CD4-positive, alpha-beta T cell treated with Interleukin-12 subunit alpha and Interleukin-12 subunit beta, for 1 hour (primary cell): ENCODE data around the gene UBE2E2.
A peak's percentile ranks its signal among the peaks of the same experiment; 100 is the strongest.

Experiments
- DNase-seq: peaks from one replicate; pipeline ENCODE4 v3.0.0-alpha.2; 2020

UBE2E2 gene

DNA sequence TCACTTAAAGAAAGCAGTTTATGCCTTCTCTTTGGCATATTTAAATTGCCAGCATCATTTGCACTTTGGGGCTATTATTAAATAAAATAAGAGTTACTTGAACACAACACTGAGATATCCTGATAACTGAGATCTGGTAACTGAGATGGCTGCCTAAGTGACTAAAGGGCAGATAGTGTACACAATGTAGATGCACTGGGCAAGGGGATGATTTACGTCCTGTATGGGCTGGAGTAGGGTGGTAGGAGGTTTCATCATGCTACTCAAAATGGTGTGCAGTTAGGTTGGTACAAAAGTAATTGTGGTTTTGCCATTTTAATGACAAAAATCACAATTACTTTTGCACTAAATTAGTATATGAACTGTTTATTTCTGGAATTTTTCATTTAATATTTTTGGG, 196.1 kb downstream of the UBE2E2 start:
- no peak for DNase-seq

DNA sequence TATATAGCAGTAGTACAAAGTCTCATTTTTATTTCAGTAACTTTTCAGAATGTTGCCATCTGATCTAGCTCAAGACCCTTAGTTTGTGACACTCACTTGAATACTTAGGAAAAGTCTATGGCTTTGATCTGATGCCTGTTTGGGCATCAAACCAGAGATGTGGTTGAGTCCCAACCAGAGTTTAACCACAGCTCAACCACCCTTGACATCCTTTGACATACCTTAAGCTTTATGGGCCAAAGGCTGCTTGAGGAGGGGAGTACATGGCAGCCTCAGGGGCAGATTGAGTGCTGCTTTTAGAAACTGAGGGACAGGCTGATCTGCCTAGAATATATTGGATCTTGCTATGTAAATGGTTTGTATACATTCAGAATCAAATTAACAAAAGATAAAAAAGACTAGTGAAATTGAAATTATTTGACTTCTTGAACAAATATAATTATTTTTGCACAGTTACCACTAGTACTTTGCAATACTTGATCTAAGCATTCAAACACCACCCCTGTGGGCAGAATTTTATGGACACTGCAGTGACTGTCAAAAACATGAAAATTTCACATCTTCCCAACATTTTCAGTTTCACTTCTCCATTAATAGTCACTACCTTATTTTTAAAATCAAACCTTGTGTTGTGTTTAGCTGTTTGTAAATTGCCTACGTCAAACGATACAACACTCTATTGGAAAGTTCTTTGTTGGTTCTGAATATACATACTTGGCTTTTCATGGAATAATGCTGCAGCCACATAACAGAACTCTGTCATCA, 199.8 kb downstream of the UBE2E2 start:
- DNase-seq = no peak

DNA sequence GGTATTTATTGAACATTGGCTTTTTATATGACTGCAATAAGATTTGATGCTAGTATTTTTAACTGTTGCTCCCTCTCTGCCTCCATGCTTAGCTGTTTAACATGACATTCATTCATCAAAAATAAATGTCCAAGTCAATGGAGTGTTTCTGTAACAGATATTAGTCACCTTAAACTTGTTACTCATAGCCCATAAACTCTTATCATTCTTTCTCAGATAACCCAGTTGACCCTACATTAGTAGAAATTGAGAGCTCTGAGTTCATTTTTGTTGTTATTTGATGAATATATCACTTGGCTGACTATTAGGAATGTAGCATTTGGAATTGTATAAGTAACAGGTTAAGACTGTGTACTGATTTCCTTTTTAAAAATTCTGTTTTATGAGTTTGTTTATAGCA, 201.1 kb downstream of the UBE2E2 start:
- DNase-seq = no peak

DNA sequence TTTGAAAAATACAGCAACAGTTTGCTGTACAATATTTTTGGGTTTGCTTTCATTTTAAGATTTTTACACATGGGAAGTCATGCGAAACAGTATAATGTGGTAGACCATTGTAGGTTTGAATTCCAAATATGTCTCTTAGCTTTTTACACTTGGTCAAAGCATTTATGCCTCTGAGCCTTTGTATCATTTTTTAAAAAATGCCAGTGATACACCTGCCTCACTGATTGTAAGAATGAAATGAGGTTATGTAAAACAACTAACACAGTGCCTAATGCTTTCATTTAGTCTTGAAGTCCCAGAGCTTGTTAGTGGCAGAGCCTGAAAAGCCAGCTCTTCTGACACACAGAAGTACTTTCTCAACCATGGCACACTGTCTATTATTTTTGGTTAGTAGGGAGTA, 202.0 kb downstream of the UBE2E2 start:
- no peak for DNase-seq

DNA sequence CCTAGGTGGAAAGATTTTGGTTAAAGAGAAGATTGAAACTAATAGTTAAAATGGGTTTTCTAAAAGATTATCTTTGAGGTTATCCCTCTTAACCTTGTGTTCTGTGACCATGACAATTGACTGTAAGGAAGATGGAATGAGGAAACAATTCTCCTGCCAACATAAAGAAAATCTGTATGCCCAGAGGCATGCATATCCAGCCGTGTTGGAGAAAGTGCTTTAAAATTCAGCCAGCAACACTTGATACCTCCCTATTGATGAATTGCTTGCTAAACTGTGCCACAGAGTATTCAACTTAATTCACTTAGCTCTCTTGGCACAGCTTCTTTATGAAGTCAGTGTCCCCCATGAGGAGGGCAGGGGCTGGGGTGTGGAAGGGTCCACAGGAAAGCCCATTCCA, 203.5 kb downstream of the UBE2E2 start:
- no peak for DNase-seq

DNA sequence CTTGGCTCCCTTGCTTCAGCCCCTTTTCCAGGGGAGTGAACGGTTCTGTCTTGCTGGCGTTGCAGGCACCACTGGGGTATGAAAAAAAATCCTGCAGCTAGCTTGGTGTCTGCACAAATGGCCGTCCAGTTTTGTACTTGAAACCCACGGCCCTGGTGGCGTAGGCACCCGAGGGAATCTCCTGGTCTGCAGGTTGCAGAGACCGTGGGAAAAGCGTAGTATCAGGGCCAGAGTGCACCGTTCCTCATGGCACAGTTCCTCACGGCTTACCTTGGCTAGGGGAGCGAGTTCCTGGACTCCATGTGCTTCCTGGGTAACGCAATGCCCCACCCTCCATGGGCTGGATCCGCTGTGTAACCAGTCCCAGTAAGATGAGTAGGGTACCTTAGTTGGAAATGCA, 214.9 kb downstream of the UBE2E2 start:
- no peak for DNase-seq

DNA sequence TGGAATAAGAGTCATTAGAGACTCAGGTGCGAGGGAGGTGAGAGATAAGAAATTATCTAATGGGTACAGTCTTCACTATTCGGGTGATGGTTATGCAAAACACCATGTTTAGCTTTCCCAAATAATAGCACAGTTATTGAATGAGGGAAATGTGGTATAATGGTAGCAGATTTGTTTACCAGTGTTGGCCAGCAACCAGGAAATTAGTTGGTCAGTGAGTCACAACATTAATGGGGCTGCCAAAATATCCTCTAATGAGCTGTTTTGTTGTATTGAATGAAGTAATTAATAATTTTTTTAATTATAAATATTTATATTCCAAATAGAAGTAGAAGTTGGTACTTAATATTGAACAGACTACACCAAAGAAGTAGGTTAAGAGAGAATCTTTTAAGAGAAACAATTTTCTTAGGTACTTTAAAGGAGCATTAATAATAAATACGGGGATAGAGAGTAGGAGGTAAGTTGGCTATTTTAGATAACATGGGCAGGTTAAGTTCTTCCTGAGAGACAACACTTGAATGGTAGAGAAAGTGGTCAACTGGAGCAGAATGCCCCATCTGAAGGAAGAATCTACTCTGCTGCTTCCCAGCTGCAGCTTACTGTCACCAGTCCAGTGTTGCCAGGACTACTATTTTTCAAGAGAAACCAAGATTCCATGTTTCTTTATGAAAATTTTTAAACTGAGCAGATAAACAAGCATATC, 218.8 kb downstream of the UBE2E2 start:
- no peak for DNase-seq

DNA sequence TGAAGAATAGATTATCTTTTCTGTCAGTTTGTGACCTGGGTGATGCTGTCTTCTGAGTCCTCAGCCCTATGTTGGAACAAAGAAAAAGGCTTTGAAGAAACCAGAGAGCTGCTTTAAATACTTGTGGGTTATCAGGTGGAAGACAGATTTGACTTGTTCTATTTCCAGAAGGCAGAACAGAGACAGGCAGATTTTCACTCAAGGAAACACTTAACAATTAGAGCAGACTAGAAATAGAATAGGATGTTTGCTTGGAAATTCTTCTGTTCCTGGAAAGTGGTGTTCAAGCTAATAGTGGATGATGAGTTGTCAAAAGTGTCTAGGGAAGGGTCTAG, 219.4 kb downstream of the UBE2E2 start:
- DNase-seq = no peak

DNA sequence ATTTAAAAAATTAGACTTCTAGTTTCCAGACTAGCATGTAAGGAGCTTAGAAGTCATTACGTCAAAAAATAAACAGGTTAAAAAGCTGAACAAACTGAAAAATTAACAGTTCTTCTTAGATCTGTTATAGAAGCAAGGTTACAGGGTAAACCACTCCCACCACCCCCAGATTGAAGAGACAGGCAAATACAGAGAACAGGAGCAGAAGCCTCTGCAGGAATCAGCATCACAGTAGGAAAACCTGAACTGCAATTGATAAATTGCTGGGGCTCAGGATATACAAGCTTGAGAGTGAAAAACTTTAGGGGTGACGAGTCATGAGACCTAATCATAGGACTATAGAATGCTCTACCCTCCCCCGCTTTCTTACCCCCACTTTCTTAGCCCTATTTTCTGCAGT, 222.3 kb downstream of the UBE2E2 start:
- DNase-seq = no peak

DNA sequence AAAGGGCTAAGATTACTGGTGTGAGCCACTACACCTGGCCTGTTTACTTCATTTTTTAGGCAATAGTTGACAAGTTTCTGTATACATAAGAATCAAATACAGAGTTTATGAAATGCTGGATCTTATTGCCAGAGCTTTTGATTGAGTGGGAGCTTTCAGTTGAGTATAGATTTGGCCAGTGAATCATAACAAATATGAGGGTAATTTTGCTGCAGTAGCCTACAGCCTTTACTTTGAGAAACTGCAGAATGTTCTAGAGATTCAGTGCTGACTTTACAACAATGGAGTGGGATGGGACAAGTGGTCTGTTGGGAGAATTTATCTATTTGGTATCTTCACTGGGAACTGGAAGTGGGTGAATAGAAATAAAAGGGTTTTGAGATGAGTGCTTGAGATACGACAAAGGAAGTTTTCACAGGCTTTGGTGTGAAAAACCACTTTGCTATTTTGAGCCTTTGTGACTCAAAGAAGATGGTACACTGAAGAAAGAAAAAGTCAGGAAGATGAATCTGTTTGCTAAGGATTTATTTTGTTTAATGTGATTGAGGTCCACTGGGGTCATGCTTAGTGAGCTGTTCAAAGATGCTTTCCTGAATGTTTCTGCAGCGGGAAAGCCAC, 227.8 kb downstream of the UBE2E2 start:
- no peak for DNase-seq

DNA sequence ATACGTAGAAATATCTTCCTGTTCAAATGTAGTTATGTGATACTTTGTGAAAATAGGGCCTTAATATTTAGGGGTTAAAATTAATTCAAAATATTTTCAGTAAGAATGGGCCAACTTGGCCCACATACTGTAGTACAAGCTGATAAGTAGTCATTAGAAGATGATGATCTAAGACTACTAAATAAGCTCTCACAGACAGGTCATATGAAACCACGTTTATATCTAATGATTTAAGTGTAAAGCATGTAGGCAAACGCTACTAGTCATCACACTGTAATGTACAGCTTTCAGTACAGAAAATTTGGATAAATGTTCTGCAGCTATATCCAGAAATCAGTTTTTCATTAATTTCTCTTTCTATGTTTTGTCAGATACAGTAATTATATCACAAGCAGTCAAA, 228.6 kb downstream of the UBE2E2 start:
- no peak for DNase-seq

DNA sequence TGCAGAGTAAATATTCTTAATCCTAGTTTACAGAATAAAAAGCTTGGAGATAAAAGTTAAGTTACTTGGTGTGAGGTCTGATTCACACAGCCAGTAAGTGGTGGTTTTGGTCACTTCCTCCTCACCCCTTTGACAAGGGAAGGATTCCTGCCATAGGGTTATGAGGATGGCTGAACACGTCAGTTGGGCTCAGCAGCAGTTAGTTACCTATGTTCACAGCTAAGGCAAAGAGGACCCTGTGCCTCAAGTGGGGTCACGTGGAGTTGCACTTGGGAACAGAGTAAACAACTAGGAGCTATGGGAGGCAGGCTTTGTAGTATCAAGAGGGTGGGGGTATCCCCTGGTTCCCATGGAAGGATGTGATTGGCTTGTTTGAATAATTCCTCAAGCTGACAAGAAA, 232.2 kb downstream of the UBE2E2 start:
- DNase-seq = no peak

DNA sequence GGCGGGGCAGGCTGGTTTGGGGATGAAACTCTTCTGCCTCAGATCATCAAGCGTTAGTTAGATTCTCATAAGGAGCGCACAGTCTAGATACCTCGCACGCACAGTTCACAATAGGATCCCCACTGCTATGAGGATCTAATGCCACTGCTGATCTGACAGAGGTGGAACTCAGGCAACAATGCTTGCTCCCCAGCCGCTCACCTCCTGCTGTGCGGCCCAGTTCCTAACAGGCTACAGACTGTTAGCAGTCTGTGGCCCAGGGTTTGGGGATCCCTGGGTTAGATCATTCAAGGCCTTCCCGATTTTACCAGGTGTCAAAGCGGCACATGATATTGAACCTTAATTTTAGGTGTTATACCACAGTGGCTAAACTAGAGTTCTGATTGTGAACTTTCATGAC, 232.8 kb downstream of the UBE2E2 start:
- no peak for DNase-seq

DNA sequence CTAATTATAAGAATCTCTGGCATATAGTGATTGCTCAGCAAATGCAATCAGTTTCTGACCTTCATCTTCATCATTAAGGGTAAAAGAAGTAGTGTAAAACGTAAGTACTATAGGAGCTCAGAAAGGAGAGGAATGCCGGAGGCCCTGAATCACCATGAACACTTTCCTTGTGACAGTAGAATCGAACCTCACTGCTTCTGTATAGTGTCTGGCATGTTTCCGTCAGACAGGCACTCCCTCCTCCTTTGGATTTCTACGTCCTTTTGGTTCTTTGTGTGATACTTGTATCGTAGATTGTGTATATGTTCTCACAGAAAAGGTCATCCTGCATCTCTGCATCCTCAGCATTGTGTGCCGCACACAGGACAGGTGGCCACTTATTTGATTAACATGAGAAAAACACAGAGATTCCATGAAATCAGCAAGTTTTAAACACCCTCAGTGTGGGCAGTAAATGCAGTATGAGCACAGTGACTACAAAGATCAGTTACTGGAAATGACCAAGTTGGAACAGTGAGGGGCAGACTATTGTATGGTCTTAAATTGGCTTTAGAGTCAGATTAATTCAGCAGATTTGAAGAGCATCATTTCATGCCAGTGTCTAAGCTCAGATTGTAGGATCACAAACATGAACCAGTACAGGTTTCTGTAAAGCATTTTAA, 234.5 kb downstream of the UBE2E2 start:
- no peak for DNase-seq

DNA sequence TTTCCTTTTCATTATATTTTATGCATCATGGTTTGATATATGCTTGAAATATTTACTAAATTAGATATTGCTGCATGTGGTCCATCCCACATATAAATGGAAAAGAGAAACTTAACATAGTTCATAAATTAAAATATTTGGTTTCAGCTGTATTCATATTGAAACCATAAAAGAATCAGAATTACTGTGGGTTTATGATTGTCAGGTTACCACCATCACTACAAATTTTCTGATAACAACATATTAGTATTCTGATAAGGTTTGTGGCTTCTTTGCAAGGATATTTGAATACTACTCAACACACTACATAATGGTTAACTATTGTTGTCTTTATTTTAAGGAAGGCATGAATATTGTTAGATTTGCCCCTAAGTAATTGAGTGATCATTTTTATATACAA, 235.5 kb downstream of the UBE2E2 start:
- no peak for DNase-seq

DNA sequence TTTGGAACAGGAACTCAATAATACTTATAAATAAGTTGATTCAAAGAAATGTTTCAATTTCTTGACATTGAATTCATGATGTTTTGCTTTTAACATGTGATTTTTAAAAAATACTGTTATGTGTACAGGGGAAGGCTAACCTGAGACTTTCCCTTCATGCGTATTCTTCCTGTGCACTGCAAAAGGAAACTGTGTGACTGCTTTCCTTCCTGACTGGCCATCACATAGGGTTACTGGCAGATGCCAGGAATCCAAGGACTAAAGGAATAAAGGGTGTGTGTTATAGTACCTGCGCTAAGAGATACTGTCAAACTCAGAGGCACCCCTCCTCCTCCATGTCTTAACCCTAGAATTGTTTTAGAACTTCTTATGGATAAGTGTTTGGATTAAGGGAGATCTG, 236.0 kb downstream of the UBE2E2 start:
- DNase-seq = no peak

DNA sequence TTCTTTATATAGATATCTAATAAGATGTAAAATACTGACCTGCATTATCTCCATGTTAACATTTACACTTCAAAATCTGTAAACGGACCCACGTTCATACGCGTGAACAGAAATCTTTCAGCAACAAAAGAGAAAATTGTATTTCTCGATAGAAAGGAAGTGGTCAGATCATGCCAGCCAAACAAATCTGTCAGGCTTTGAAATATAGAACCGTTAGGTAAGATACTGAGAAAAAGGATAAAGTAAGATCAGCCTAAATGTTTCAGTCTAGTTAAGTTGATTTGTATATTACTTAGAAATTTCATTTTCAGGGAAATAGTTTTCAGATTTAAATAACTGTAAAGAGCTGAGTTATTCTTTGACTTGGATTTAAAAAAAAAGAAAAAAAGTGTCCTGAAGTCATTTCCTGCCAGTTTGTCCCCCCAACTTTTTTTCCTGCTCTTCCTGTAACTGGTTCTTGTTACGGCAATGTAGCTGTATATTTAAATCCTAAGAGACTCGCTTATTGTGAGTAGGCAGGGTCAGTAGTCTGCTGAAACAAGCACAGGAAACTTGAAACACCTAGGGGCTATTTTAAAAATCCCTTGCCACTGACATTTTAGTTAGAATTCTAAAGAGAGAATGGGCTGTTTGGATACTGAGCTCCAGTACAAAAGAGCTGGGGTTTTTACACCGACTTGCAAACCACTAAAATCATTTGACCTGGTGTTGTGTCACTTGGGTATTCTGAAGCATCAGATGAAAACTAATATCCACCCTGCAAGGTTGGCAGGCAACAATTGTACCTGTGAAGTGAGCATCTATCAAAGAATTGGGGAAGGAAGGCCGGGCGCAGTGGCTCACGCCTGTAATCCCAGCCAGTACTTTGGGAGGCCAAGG, 237.5 kb downstream of the UBE2E2 start:
- DNase-seq = no peak

DNA sequence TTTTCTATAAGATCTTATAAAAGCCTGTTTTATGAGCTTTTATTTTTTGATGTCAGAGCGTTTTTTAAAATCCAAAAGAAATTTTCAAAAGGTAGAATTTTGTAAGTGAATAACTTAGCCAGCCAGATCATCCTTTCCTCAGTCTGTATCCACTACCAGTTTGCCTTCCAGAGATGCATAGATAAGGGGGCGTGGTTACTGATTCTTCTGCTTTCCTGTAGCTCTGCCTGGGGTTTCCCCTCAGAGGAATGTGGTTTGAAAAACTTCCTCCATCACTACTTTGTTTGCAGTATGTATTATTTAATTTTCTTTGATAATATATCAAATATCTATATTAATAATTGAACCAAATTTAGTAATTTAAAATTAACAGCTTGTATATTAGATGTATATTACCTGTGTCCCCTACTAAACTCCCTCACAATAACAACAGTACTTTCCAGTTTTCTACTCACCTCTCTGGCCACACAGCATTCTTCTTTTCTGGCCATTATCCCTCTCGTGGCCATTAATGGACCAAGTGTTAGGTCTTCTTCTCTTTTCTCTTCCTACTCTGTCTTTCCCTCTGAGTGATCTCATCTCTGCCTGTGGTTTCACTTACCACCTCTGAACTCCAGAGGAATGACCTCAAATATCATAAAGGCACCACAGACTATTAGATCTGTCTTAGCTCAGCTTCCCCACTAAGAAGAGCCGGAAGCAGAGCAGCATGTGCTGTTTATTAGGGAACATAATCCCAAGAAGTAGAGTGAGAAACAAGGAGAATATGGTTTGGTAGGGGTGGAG, 239.7 kb downstream of the UBE2E2 start:
- DNase-seq = peak; percentile 29

DNA sequence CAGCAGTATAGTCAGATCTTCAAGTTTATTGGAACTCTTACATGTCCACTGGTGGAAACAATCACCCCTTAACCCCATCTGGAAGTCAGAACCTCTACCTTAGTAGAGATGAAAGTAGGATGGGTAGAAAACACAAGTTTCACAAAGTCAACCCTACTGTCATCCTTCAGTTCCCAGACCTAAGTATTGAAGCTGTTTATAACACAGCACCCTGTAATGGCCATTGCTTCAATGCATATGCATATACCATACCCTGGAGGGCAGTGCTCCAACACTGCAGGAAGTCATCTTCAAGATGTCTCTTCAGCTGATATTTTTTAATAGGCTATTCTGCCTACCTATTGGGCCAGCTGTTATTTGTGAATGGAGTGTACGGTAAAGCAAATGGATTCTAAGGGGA, 241.3 kb downstream of the UBE2E2 start:
- no peak for DNase-seq

DNA sequence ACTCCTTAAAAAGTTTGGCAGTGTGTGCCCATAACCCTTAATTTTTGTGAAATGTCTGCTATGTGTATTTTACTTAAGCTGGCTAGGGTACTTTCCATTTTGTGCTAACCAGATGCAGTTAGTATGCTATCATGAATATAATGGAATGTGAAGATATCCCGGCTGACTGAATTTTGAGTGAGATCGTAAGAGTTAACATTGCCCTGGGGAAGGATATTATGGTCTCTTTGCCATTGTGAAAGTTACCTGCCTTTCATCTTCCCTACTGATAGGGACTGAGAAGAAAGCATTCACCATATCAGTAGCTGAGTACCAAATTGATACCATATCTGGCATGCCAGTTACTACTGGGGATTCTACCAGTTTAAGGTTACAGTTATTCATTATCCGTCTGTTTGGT, 243.2 kb downstream of the UBE2E2 start:
- DNase-seq = no peak

DNA sequence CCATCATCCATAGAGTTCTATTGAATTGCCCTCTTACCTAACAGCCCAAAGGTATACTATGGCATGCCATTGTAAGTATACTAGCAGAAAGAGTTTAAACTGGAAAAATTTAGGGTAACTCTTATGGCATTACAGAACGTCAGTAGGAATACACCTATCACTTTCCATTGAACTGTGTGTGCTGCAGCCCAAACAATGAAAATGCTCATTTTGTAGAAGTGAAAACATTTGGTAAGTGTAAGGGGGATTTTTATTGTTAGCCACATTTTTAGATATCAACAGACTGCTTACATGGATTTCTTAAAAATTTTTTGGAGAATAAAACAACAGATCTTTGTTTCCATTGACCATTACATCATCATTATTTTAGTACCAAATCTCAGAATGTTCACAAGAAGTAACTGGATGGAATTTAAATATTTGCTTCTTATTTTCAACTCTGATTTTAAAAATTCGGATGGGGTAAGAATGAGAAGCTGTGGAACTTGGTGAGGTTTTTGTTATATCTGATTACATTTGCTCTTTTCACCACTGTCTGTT, 245.9 kb downstream of the UBE2E2 start:
- no peak for DNase-seq

DNA sequence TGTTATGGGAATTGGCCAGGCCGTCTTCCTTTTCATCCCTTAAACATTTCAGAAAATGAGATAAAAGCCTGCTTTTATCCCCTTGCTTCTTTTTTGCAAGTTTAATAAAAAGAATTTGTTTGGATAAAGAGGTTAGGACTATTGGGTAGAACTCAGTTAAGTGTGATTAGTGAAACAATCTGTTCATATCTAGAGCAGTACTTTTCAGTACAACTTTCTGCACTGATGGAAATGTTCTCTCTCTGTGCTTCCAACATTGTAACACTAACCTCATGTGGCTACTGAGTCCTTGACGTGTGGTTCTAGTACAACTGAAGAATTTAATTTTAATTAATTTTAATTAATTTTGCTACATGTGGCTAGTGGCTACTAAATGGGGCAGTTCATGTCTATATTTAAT, 246.9 kb downstream of the UBE2E2 start:
- DNase-seq = no peak
